HepG2 (cell line): Measurements from ENCODE around the gene PPP1CB. TPM values are rescaled to one million over a fixed set of nuclear protein-coding genes. Genes with fewer than 3 reads are reported as not detected.

Experiments used
- ATAC-seq: fragments of 200-7000 bp; cut with Tn5 transposase; 3 replicates; pipeline ENCODE4 v1.9.1; 2020; ENCODE audit warnings: mild to moderate bottlenecking, moderate library complexity
- Bru-seq: library from RNA; stranded (reverse); fragments of 400-500 nt; gene quantifications from one replicate; lab custom pipeline; 2021; lab: Mats Ljungman, UMichigan
- BruChase-seq, 2 experiments: library from RNA; stranded (reverse); fragments of 400-500 nt; gene quantifications; one replicate each; lab custom pipeline; 2021; lab: Mats Ljungman, UMichigan
- BruUV-seq: library from RNA; stranded (reverse); fragments of 400-500 nt; replicated peaks from 2 replicates; lab custom pipeline; 2021; lab: Mats Ljungman, UMichigan
- CTCF ChIA-PET: fragments of 300-600 bp; formaldehyde crosslinking; extraction: SDS; loops from one replicate; lab custom pipeline; 2021; ENCODE audit warnings: low total read pairs, inconsistent platforms, low intra/inter-chr PET ratio; lab: Yijun Ruan, JAX
- POLR2A ChIA-PET: fragments of 350-600 bp; sonication (Branson Sonifier 250); formaldehyde crosslinking; loops from one replicate; lab custom pipeline; 2020; ENCODE audit warnings: antibody characterized with exemption, inconsistent platforms; lab: Yijun Ruan, JAX
- DNase-seq: peaks from one replicate; pipeline ENCODE4 v3.0.0-alpha.2; 2015; ENCODE audit warnings: low spot score
- FAIRE-seq: peaks from 3 replicates; lab custom pipeline; 2011; peaks lifted over from hg19 to GRCh38; lab: Jason Lieb, UNC
- H2AFZ ChIP-seq: one replicate; pipeline ENCODE4 v1.6.1; 2011; ENCODE audit warnings: low read length, inconsistent platforms
- H3K27ac ChIP-seq: fragments of 300-600 bp; 3 replicates; pipeline ENCODE4 v1.8.0; 2011; ENCODE audit warnings: mixed run types, mild to moderate bottlenecking, mixed read lengths, low read length, inconsistent platforms; ENCODE audit not compliant: insufficient read depth; ENCODE audit errors: extremely low read length
- H3K27me3 ChIP-seq, 2 experiments: fragments of 200-600 bp in 1 of 2; 2 replicates in 1 of 2; 3 replicates in 1 of 2; pipeline versions ENCODE4 v1.6.0 to v1.8.0; 2011; ENCODE audit warnings: low read length in 2 of 2, mild to moderate bottlenecking in 2 of 2, moderate library complexity in 2 of 2, inconsistent platforms in 1 of 2; ENCODE audit not compliant: insufficient read depth in 2 of 2, control insufficient read depth in 1 of 2
- H3K36me3 ChIP-seq, 2 experiments: fragments of 200-600 bp in 1 of 2; replicated peaks in 1 of 2; 2 replicates in 1 of 2; 3 replicates in 1 of 2; pipeline versions ENCODE4 v1.5.1 to v1.8.0; 2011; ENCODE audit warnings: low read length in 2 of 2, inconsistent platforms in 1 of 2; ENCODE audit not compliant: insufficient read depth in 2 of 2, control insufficient read depth in 1 of 2
- H3K4me1 ChIP-seq: 2 replicates; pipeline ENCODE4 v1.5.1; 2012; ENCODE audit warnings: low read length, inconsistent platforms; ENCODE audit not compliant: insufficient read depth
- H3K4me2 ChIP-seq: 2 replicates; pipeline ENCODE4 v1.6.0; 2011; ENCODE audit warnings: low read depth, low read length, inconsistent platforms
- H3K4me3 ChIP-seq, 3 experiments: fragments of 200-600 bp in 1 of 3; sonication (generic), shearing (Covaris generic) in 1 of 3; replicated peaks in 1 of 3; 2 replicates each; pipeline ENCODE4 v1.5.1; 2011 to 2016; ENCODE audit warnings: low read length in 3 of 3, inconsistent platforms in 2 of 3, low read depth in 2 of 3, mild to moderate bottlenecking in 2 of 3, control low read depth in 1 of 3, mixed read lengths in 1 of 3; ENCODE audit not compliant: insufficient read depth in 1 of 3
- H3K79me2 ChIP-seq: one replicate; pipeline ENCODE4 v1.6.1; 2011; ENCODE audit warnings: low read length, inconsistent platforms; ENCODE audit not compliant: insufficient read depth
- H3K9ac ChIP-seq: 2 replicates; pipeline ENCODE4 v1.6.0; 2011; ENCODE audit warnings: mild to moderate bottlenecking, low read depth, low read length, inconsistent platforms; ENCODE audit not compliant: insufficient read depth
- H3K9me3 ChIP-seq: 2 replicates; pipeline ENCODE4 v1.5.1; 2012; ENCODE audit warnings: mild to moderate bottlenecking, low read length
- H4K20me1 ChIP-seq: 2 replicates; pipeline ENCODE4 v1.6.0; 2011; ENCODE audit warnings: inconsistent platforms, mild to moderate bottlenecking, low read length, moderate library complexity; ENCODE audit not compliant: insufficient read depth
- DPF2 ChIP-seq: sonication (generic); formaldehyde crosslinking; IDR thresholded peaks from 2 replicates; pipeline ENCODE4 v1.4.0; 2020; ENCODE audit warnings: mild to moderate bottlenecking, low read depth, missing genetic modification reagents, borderline replicate concordance
- FOXA3 ChIP-seq: IDR thresholded peaks from 2 replicates; pipeline ENCODE4 v1.6.1; 2016; ENCODE audit warnings: missing genetic modification reagents, missing compliant biosample characterization
- NFIB ChIP-seq: sonication (generic); formaldehyde crosslinking; IDR thresholded peaks from 2 replicates; pipeline ENCODE4 v1.9.0; 2021; ENCODE audit warnings: missing genetic modification reagents, mild to moderate bottlenecking, borderline replicate concordance
- NFRKB ChIP-seq: fragments of 450-650 bp; IDR thresholded peaks from 2 replicates; pipeline ENCODE4 v1.6.1; 2017
- PRDM10 ChIP-seq: sonication (generic); formaldehyde crosslinking; IDR thresholded peaks from 2 replicates; pipeline ENCODE4 v1.4.0; 2020; ENCODE audit warnings: low read depth, missing genetic modification reagents
- TBL1XR1 ChIP-seq: fragments of 150-350 bp; IDR thresholded peaks from 2 replicates; pipeline ENCODE4 v1.6.1; 2014; ENCODE audit warnings: borderline replicate concordance, low read length; ENCODE audit not compliant: partially characterized antibody
- U2AF1 ChIP-seq: fragments of 200-400 bp; formaldehyde crosslinking; optimal IDR thresholded peaks from 2 replicates; pipeline ENCODE3; 2017; ENCODE audit warnings: mild to moderate bottlenecking, low read depth, low read length
- ZFP36L2 ChIP-seq: sonication (generic); formaldehyde crosslinking; IDR thresholded peaks from 2 replicates; pipeline ENCODE4 v1.4.0; 2020; ENCODE audit warnings: missing genetic modification reagents
- ZNF12 ChIP-seq: sonication (generic); formaldehyde crosslinking; IDR thresholded peaks from 2 replicates; pipeline ENCODE4 v1.5.0; 2020; ENCODE audit warnings: missing genetic modification reagents
- ZNF263 ChIP-seq: sonication (generic); formaldehyde crosslinking; IDR thresholded peaks from 2 replicates; pipeline ENCODE4 v1.4.0; 2020; ENCODE audit warnings: missing genetic modification reagents
- ZNF296 ChIP-seq: sonication (generic); formaldehyde crosslinking; conservative IDR thresholded peaks from 2 replicates; pipeline ENCODE4 v1.5.0; 2020; ENCODE audit warnings: mild to moderate bottlenecking, missing genetic modification reagents
- ZNF800 ChIP-seq: sonication (generic); formaldehyde crosslinking; IDR thresholded peaks from 2 replicates; pipeline ENCODE4 v1.4.0; 2020; ENCODE audit warnings: missing genetic modification reagents
- WGBS: methylation state at CpG from one replicate; pipeline ENCODE4 v1.1.6; 2017; ENCODE audit warnings: low lambda C conversion rate; 5-methylcytosine and 5-hydroxymethylcytosine counted together
- in situ Hi-C: cut with HindIII; loops from 2 replicates; pipeline ENCODE4 v1.10.0; 2017; ENCODE audit warnings: low pct_unique_long_range_greater_than_20kb; ENCODE audit not compliant: extremely low pct_ligation_motif_present
- intact Hi-C: fragments of 100-400 bp; cut with micrococcal nuclease; formaldehyde crosslinking; loops from one replicate; pipeline ENCODE4 v1.10.0; 2022; ENCODE audit not compliant: unreplicated experiment
- long read RNA-seq, 2 experiments: library from RNA in 1 of 2; library from polyadenylated mRNA in 1 of 2; stranded (forward) in 1 of 2; unstranded in 1 of 2; transcript quantifications; one replicate each; pipeline ENCODE4 v2.0.0, GENCODE V29; 2019 to 2022
- polyA minus RNA-seq, 3 experiments: library from RNA; depleted of rRNA, polyadenylated mRNA; stranded (reverse); fragments of >200 nt; gene quantifications; 2 replicates each; pipeline ENCODE4 v1.2.3, GENCODE V29; 2011; ENCODE audit warnings: low replicate concordance in 1 of 3
- polyA plus RNA-seq, 8 experiments: library from polyadenylated mRNA; depleted of rRNA in 3 of 8; stranded (reverse) in 7 of 8; unstranded in 1 of 8; fragments of >200 nt; fragmentation: Illumina TruSeq in 4 of 8; extraction: Trizol in 4 of 8; gene quantifications; 2 replicates each; pipeline versions ENCODE4 v1.2.1 to v1.2.3, GENCODE V29; 2011 to 2016; ENCODE audit warnings: low read depth in 4 of 8, missing spikeins in 1 of 8, mixed read lengths in 1 of 8; ENCODE audit not compliant: insufficient read depth in 1 of 8
- total RNA-seq, 5 experiments: library from RNA; depleted of rRNA; stranded (reverse); fragments of >200 nt; fragmentation: Illumina TruSeq; extraction: Trizol; gene quantifications; 2 replicates each; pipeline ENCODE4 v1.2.3, GENCODE V29; 2016; ENCODE audit warnings: low read depth in 1 of 5

PPP1CB gene
- total RNA-seq (2016; rRNA removed; fragmentation: Illumina TruSeq; extraction: Trizol) (109 and 209 TPM in 2 replicates), polyA plus RNA-seq (2011; rRNA removed) (33.8 and 46.9 TPM in 2 replicates), polyA minus RNA-seq (2011; rRNA and poly(A)+ RNA removed; ENCODE audit: low replicate concordance) (97.2 and 138 TPM in 2 replicates), Bru-seq, nascent RNA (percentile 95 among the genes with signal in this experiment), BruChase-seq, experiment 1, labeled RNA remaining after a 6-hour chase (percentile 97 among the genes with signal in this experiment), BruChase-seq, experiment 2, labeled RNA remaining after a 2-hour chase (percentile 95 among the genes with signal in this experiment)
- total RNA-seq (2016; cell fraction: cytosol; rRNA removed; fragmentation: Illumina TruSeq; extraction: Trizol; ENCODE audit: low read depth): 28.8 and 29.0 TPM in 2 replicates
- 121 and 212 TPM in 2 replicates for total RNA-seq (2016; cell fraction: insoluble cytoplasmic fraction; rRNA removed; fragmentation: Illumina TruSeq; extraction: Trizol)
- total RNA-seq (2016; cell fraction: membrane; rRNA removed; fragmentation: Illumina TruSeq; extraction: Trizol): 59.6 and 72.2 TPM in 2 replicates
- total RNA-seq (2016; cell fraction: nucleus; rRNA removed; fragmentation: Illumina TruSeq; extraction: Trizol): 57.8 and 68.3 TPM in 2 replicates
- 16.7 and 32.3 TPM in 2 replicates for polyA plus RNA-seq (2011; cell fraction: cytosol; rRNA removed)
- polyA plus RNA-seq (2011; cell fraction: nucleus; rRNA removed): 10.9 and 14.0 TPM in 2 replicates
- 59.6 and 76.3 TPM in 2 replicates for polyA plus RNA-seq (2012)
- 16.4 and 17.8 TPM in 2 replicates for polyA plus RNA-seq (2016; cell fraction: cytosol; fragmentation: Illumina TruSeq; extraction: Trizol; ENCODE audit: low read depth)
- 155 and 164 TPM in 2 replicates for polyA plus RNA-seq (2016; cell fraction: insoluble cytoplasmic fraction; fragmentation: Illumina TruSeq; extraction: Trizol; ENCODE audit: low read depth)
- polyA plus RNA-seq (2016; cell fraction: membrane; fragmentation: Illumina TruSeq; extraction: Trizol; ENCODE audit: low read depth): 52.5 and 53.7 TPM in 2 replicates
- 64.6 and 65.7 TPM in 2 replicates for polyA plus RNA-seq (2016; cell fraction: nucleus; fragmentation: Illumina TruSeq; extraction: Trizol; ENCODE audit: insufficient read depth, low read depth)
- 91.3 and 96.5 TPM in 2 replicates for polyA minus RNA-seq (2011; cell fraction: cytosol; rRNA and poly(A)+ RNA removed)
- polyA minus RNA-seq (2011; cell fraction: nucleus; rRNA and poly(A)+ RNA removed): 80.1 and 83.7 TPM in 2 replicates
- long read RNA-seq, experiment 1, full-length matches to known transcripts: 28 of 37 reads
- long read RNA-seq, experiment 1, partial matches to known transcripts: 4 of 37 reads
- long read RNA-seq, experiment 1, other reads (novel, unspliced or antisense): 5 of 37 reads
- long read RNA-seq, experiment 2, full-length matches to known transcripts: 6 of 87 reads
- long read RNA-seq, experiment 2, partial matches to known transcripts: 78 of 87 reads
- long read RNA-seq, experiment 2, other reads (novel, unspliced or antisense): 3 of 87 reads

GRCh38 chr2:28751252-28751955 lies at the start of gene PPP1CB:
Gene PPP1CB, plus strand, starts transcription at chr2:28751830. Its CDS starts 295 bp downstream, at chr2:28752125.
- H3K4me3 ChIP-seq: peak within 1 kb of the TSS; percentile 91 to 98 (median 95)
- ChIA-PET CTCF (interaction anchor here (4.1 kb wide), 1 partner anchor 185 kb away, joined by 32 read pairs; no protein-coding TSS in a partner anchor), POLR2A (interaction anchor here (0.6 to 1.7 kb wide), 28 partner anchors 11 to 1395 kb away, joined by 3 to 25 read pairs (median 4); partner anchors contain the start of genes BABAM2, RBKS, TRMT61B and WDR43)
- intact Hi-C loops (no loop called here), in situ Hi-C loops (loop anchor here (10.0 kb wide), 1 partner anchor 157 kb away; no protein-coding TSS in a partner anchor)
- H3K4me2 ChIP-seq: peak within 1 kb of the TSS; percentile 82
- BruUV-seq: no TSS peak
- H3K4me1 ChIP-seq: peaks cover 41% of the 10 kb centered on the region
- peak within 1 kb of the TSS; percentile 96 for H3K27ac ChIP-seq
- WGBS: under 1% methylated on average over 49 of the region's 81 CpGs
- H3K9me3 ChIP-seq: no peaks in the 10 kb centered on the region
- H3K36me3 ChIP-seq: peaks cover 0 to under 1% of the 10 kb centered on the region in 2 experiments; a peak in 1 of 5 replicates
- H3K9ac ChIP-seq: peak within 1 kb of the TSS; percentile 99
- ATAC-seq: peak; percentile 92
- peak within 1 kb of the TSS; percentile 32 for H2AFZ ChIP-seq
- H3K79me2 ChIP-seq: peaks cover 42% of the 10 kb centered on the region
- peak; percentile 93 for DNase-seq
- no peak for FAIRE-seq
- peaks cover 36% of the 10 kb centered on the region for H4K20me1 ChIP-seq
- no peaks in the 10 kb centered on the region; a peak in 1 of 5 replicates for H3K27me3 ChIP-seq
- no peak for TF ChIP-seq ZNF12 (CRISPR knock-in tag)
- TF ChIP-seq ZNF263: peak; percentile 38; the same call in 1 of the 2 replicates
- TF ChIP-seq TBL1XR1: no peak
- TF ChIP-seq ZNF296 (CRISPR knock-in tag): 0 out of 2 replicates have a peak, but pooled peaks have one; percentile 75
- no peak for TF ChIP-seq U2AF1
- no peak for TF ChIP-seq NFIB (CRISPR knock-in tag)
- TF ChIP-seq NFRKB: no peak
- TF ChIP-seq ZNF800 (CRISPR knock-in tag): peak; percentile 92
- TF ChIP-seq DPF2: no peak
- 0 out of 2 replicates have a peak, but pooled peaks have one; percentile 31 for TF ChIP-seq ZFP36L2 (CRISPR knock-in tag)
- peak; percentile 88 for TF ChIP-seq PRDM10 (CRISPR knock-in tag)
- peak; percentile 62 for TF ChIP-seq FOXA3
